MG63 (cell line): ENCODE results near the gene OR5D16. TPM values are rescaled to one million over a fixed set of nuclear protein-coding genes. Genes with fewer than 3 reads are reported as not detected.

Experiments used
- total RNA-seq: library from RNA; depleted of rRNA; stranded (reverse); fragments of >200 nt; shearing (Covaris generic); gene quantifications from 2 replicates; pipeline ENCODE4 v1.2.3, GENCODE V29; 2014; ENCODE audit warnings: low replicate concordance; rRNA removed

Gene OR5D16
- total RNA-seq, 1 experiment from 2014 or later, result not detected

Other genes with a start within 250 kb of the OR5D16 start
- not detected in 2 replicates for gene OR4C11, start 231.1 kb upstream of the OR5D16 start, total RNA-seq
- not detected in 2 replicates for gene OR4P4, start 203.6 kb upstream of the OR5D16 start, total RNA-seq
- not detected in 2 replicates for gene OR4S2, start 190.4 kb upstream of the OR5D16 start, total RNA-seq
- gene OR4C6, start 176.6 kb upstream of the OR5D16 start, total RNA-seq, result not detected in 2 replicates
- not detected in 2 replicates for gene OR5D13, start 65.3 kb upstream of the OR5D16 start, total RNA-seq
- not detected in 2 replicates for gene OR5D14, start 43.2 kb upstream of the OR5D16 start, total RNA-seq
- gene OR5L1, start 27.4 kb upstream of the OR5D16 start, total RNA-seq, result not detected in 2 replicates
- gene OR5D18, start 19.1 kb upstream of the OR5D16 start, total RNA-seq, result not detected in 2 replicates
- not detected in 2 replicates for gene OR5L2, start 11.5 kb upstream of the OR5D16 start, total RNA-seq
- not detected in 2 replicates for gene TRIM51, start 44.5 kb downstream of the OR5D16 start, total RNA-seq
- gene OR5W2, start 75.8 kb downstream of the OR5D16 start, total RNA-seq, result not detected in 2 replicates
- gene OR5I1, start 97.6 kb downstream of the OR5D16 start, total RNA-seq, result not detected in 2 replicates
- not detected in 2 replicates for gene OR10AG1, start 131.2 kb downstream of the OR5D16 start, total RNA-seq
- not detected in 2 replicates for gene OR5F1, start 155.9 kb downstream of the OR5D16 start, total RNA-seq
- gene OR5AS1, start 188.9 kb downstream of the OR5D16 start, total RNA-seq, result not detected in 2 replicates